Neutrophil (primary cell): ENCODE data around the gene VWCE.

ENCODE experiments used
- H3K27ac ChIP-seq: fragments of 200-600 bp; sonication (generic); 2 replicates; pipeline ENCODE4 v1.5.1; 2016; ENCODE audit warnings: mild to moderate bottlenecking, moderate library complexity
- H3K27me3 ChIP-seq: fragments of 200-600 bp; sonication (generic); 2 replicates; pipeline ENCODE4 v1.6.0; 2016; ENCODE audit warnings: mild to moderate bottlenecking
- H3K36me3 ChIP-seq: fragments of 200-600 bp; sonication (generic); 2 replicates; pipeline ENCODE4 v1.5.1; 2017
- H3K4me1 ChIP-seq, 2 experiments: fragments of 200-600 bp in 1 of 2; sonication (generic) in 1 of 2; 1 replicate in 1 of 2; 2 replicates in 1 of 2; pipeline versions ENCODE4 v1.5.1 to v1.6.1; 2013 to 2016; ENCODE audit warnings: low read depth in 1 of 2, low read length in 1 of 2, mild to moderate bottlenecking in 1 of 2, moderate library complexity in 1 of 2; ENCODE audit not compliant: control insufficient read depth in 1 of 2, insufficient read depth in 1 of 2
- H3K4me3 ChIP-seq, 2 experiments: fragments of 200-600 bp in 1 of 2; sonication (generic) in 1 of 2; 1 replicate in 1 of 2; 2 replicates in 1 of 2; pipeline ENCODE4 v1.5.1; 2013 to 2016; ENCODE audit warnings: low read depth in 1 of 2, low read length in 1 of 2, mild to moderate bottlenecking in 1 of 2, moderate library complexity in 1 of 2
- H3K9me3 ChIP-seq: fragments of 200-600 bp; sonication (generic); 2 replicates; pipeline ENCODE4 v1.5.1; 2016
- TF ChIP-seq, protein P1 (sequence below): fragments of 200-600 bp; sonication (generic); IDR thresholded peaks from 2 replicates; pipeline ENCODE4 v1.5.1; 2016; ENCODE audit warnings: antibody characterized with exemption

VWCE gene

DNA sequence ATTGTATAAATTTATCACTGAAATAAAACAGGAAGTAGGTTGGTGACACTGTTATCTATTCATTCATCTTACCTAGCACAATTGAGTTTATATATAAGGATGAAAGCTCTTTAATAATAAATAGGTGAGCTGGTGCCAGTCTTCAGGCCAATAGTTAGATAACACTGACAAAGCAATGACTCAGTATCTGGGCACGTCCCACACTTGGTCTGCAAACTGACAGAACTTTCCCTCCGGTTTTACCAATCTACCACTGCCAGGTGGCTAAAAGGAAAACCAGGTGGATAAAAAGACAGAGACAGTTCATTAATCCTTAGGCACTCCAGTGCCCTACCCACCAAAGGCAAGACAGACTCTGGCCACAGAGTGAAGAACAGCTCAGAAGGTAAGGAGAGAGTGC is 20.1 kb upstream of the VWCE start:
- no peak overlapping the region for H3K27ac ChIP-seq
- H3K4me1 ChIP-seq = no peaks in the 10 kb centered on the region
- H3K9me3 ChIP-seq = no peaks in the 10 kb centered on the region
- TF ChIP-seq, protein P1, sequence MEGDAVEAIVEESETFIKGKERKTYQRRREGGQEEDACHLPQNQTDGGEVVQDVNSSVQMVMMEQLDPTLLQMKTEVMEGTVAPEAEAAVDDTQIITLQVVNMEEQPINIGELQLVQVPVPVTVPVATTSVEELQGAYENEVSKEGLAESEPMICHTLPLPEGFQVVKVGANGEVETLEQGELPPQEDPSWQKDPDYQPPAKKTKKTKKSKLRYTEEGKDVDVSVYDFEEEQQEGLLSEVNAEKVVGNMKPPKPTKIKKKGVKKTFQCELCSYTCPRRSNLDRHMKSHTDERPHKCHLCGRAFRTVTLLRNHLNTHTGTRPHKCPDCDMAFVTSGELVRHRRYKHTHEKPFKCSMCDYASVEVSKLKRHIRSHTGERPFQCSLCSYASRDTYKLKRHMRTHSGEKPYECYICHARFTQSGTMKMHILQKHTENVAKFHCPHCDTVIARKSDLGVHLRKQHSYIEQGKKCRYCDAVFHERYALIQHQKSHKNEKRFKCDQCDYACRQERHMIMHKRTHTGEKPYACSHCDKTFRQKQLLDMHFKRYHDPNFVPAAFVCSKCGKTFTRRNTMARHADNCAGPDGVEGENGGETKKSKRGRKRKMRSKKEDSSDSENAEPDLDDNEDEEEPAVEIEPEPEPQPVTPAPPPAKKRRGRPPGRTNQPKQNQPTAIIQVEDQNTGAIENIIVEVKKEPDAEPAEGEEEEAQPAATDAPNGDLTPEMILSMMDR = no peak
- peaks cover 90% of the 10 kb centered on the region for H3K36me3 ChIP-seq
- no peaks in the 10 kb centered on the region for H3K27me3 ChIP-seq
- no peak overlapping the region for H3K4me3 ChIP-seq

DNA sequence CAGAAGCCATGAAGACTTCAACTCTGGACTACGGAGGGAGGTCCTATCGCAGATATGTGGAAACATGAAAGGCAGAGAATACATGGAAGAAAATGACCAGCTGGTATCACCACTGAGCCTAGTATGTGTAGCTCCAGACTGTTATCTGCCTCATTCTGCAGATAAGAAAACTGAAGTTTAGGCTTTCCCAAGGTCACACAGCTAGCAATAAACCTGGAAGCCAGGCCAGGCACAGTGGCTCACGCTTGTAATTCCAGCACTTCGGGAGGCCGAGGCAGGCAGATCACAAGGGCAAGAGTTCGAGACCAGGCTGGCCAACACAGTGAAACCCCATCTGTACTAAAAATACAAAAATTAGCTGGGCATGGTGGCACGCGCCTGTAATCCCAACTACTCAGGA is 15.6 kb upstream of the VWCE start:
- H3K4me1 ChIP-seq = no peaks in the 10 kb centered on the region
- H3K36me3 ChIP-seq = peaks cover 98% of the 10 kb centered on the region
- TF ChIP-seq, protein P1 = no peak
- no peaks in the 10 kb centered on the region for H3K27me3 ChIP-seq
- H3K9me3 ChIP-seq = no peaks in the 10 kb centered on the region
- H3K27ac ChIP-seq = no peak overlapping the region
- no peak overlapping the region for H3K4me3 ChIP-seq

DNA sequence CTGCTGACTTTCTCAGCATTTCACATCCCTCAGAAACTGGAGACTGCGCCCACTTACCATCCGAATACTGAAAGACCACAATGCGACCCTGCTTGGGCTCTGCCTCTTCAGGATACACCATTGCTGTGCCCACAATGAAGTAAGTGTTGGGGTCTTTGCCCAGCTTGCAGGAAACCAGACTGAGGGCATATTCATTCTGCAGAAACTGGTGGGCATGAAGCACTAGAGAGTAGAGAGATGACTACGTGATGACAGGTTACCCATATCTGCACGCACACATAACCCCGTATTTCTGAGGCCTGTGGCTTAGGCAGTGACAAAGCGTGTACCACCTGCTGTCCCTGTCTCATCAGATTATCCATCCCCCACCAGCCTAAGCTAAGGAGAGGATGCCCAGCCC is 14.6 kb upstream of the VWCE start:
- H3K9me3 ChIP-seq = no peaks in the 10 kb centered on the region
- TF ChIP-seq, protein P1 = no peak
- peaks cover 98% of the 10 kb centered on the region for H3K36me3 ChIP-seq
- no peaks in the 10 kb centered on the region for H3K4me1 ChIP-seq
- H3K27me3 ChIP-seq = no peaks in the 10 kb centered on the region
- H3K4me3 ChIP-seq = no peak overlapping the region
- no peak overlapping the region for H3K27ac ChIP-seq

DNA sequence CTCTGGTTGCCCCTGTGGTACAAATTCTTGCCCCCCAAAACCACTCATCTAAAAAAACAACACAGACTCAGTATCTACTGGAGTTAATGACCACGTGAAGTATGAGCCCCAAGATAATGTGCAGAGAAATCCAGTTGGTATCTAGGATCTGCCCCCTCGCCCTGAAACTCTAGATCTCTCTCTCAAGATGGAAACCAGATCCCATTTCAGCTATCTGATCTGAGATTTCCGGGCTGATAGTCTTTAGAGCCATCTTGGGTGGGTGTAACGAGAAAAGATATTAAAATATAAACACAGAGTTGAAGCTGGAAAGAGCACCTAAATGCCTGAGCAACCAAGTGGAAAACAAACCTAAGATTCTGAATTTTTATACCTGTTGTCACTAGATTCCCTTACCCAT is 14.0 kb upstream of the VWCE start:
- no peak overlapping the region for H3K27ac ChIP-seq
- H3K9me3 ChIP-seq = no peaks in the 10 kb centered on the region
- H3K4me1 ChIP-seq = no peaks in the 10 kb centered on the region
- peaks cover 98% of the 10 kb centered on the region for H3K36me3 ChIP-seq
- H3K27me3 ChIP-seq = no peaks in the 10 kb centered on the region
- TF ChIP-seq, protein P1 = no peak
- H3K4me3 ChIP-seq = no peak overlapping the region

DNA sequence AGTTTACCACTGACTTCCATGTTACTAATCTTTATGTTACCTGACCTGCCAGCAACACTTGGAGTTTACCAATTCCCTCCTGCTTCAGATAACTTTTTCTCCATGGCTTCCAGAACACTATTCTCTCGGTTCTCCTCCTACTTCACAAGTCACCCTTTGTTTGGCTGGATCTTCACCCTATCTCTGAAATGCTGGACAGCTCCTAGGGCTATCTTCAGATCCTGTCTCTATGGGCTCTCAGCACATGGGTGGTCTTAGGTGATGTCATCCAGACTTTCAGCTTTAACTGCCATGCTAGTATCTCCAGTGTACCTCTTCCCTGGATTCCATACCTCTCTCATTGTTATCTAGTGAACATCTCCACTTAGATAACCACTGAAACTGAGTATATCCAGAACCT is 12.2 kb upstream of the VWCE start:
- Histone ChIP-seq H3K27ac (no peak overlapping the region), H3K4me1 (no peaks in the 10 kb centered on the region), H3K27me3 (no peaks in the 10 kb centered on the region), H3K36me3 (peaks cover 99% of the 10 kb centered on the region), H3K9me3 (no peaks in the 10 kb centered on the region), H3K4me3 (no peak overlapping the region)
- TF ChIP-seq, protein P1 = no peak

DNA sequence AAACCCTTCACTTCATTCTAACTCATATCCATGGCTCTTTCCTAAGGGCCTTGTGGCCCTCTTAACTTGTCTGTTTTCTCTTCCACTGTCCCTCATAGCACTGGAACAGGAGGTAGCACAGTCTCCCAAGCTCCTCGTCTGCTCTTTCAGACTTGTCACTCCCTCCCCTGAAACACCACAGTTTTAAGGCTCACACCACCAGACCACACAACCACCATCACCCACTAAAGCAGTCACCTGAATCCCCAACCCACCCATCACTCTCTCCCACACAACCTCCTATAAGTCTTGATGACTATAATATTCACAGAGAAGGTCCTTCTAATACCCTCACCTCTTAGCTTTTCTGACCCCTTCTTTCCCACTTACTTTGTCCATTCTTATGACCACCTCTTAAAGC is 11.1 kb upstream of the VWCE start:
- Histone ChIP-seq H3K4me1 (no peaks in the 10 kb centered on the region), H3K4me3 (no peak overlapping the region), H3K27me3 (no peaks in the 10 kb centered on the region), H3K9me3 (no peaks in the 10 kb centered on the region), H3K27ac (no peak overlapping the region), H3K36me3 (peaks cover 99% of the 10 kb centered on the region)
- TF ChIP-seq, protein P1 = no peak
